ENCODE measurements around the gene KRTAP22-1.

KRTAP22-1 gene

GRCh38 chr21:30628109-30628508, 27.2 kb downstream of the KRTAP22-1 start:
- DNase-seq = no peak

GRCh38 chr21:30629200-30629599, 28.3 kb downstream of the KRTAP22-1 start:
- no peak for DNase-seq

GRCh38 chr21:30634906-30635305, 34.0 kb downstream of the KRTAP22-1 start, which contains the start of gene KRTAP20-2:
Gene KRTAP20-2 (plus strand): TSS chr21:30635206. CDS start chr21:30635264, 58 bp downstream.
- no peak for DNase-seq

GRCh38 chr21:30638686-30639085, 37.8 kb downstream of the KRTAP22-1 start:
- no peak for DNase-seq

GRCh38 chr21:30642564-30642963, 41.7 kb downstream of the KRTAP22-1 start, which contains the start of gene KRTAP20-3:
Gene KRTAP20-3 (plus strand): TSS chr21:30642864.
- DNase-seq = no peak

GRCh38 chr21:30646904-30647414, 46.1 kb downstream of the KRTAP22-1 start:
- no peak for DNase-seq

Measured in CD4-positive, alpha-beta T cell treated with Interleukin-1 beta for 1 hour (primary cell).